Trophoblast cell (in vitro differentiated cells and primary cell): ENCODE measurements around the gene TIGD1.
A peak's percentile ranks its signal among the peaks of the same experiment; 100 is the strongest.

Source experiments
- DNase-seq, 2 donors: peaks; one replicate each; pipeline ENCODE4 v3.0.0-alpha.2; 2016
- H2AFZ ChIP-seq: 2 replicates; pipeline ENCODE4 v1.6.1; 2013; ENCODE audit warnings: low read length, moderate library complexity, mild to moderate bottlenecking; ENCODE audit not compliant: insufficient read depth, poor library complexity
- H2AK5ac ChIP-seq: 2 replicates; pipeline ENCODE4 v1.6.1; 2013; ENCODE audit warnings: mild to moderate bottlenecking, low read length
- H2BK120ac ChIP-seq: 2 replicates; pipeline ENCODE4 v1.6.1; 2013; ENCODE audit warnings: low read length, mild to moderate bottlenecking, moderate library complexity; ENCODE audit not compliant: insufficient read depth, poor library complexity
- H2BK12ac ChIP-seq: 2 replicates; pipeline ENCODE4 v1.6.1; 2013; ENCODE audit warnings: mild to moderate bottlenecking, low read length, moderate library complexity
- H2BK5ac ChIP-seq: 2 replicates; pipeline ENCODE4 v1.6.1; 2013; ENCODE audit warnings: low read length, low read depth, moderate library complexity, mild to moderate bottlenecking; ENCODE audit not compliant: poor library complexity
- H3K14ac ChIP-seq: 2 replicates; pipeline ENCODE4 v1.6.1; 2013; ENCODE audit warnings: mild to moderate bottlenecking, low read length
- H3K18ac ChIP-seq: 2 replicates; pipeline ENCODE4 v1.6.1; 2013; ENCODE audit warnings: mild to moderate bottlenecking, low read length
- H3K23ac ChIP-seq: 2 replicates; pipeline ENCODE4 v1.6.1; 2013; ENCODE audit warnings: low read length
- H3K27ac ChIP-seq: 2 replicates; pipeline ENCODE4 v1.5.1; 2013; ENCODE audit warnings: low read depth, mild to moderate bottlenecking, inconsistent platforms, low read length, moderate library complexity
- H3K27me3 ChIP-seq: 2 replicates; pipeline ENCODE4 v1.6.1; 2013; ENCODE audit warnings: inconsistent platforms, mild to moderate bottlenecking, low read length, moderate library complexity; ENCODE audit not compliant: insufficient read depth
- H3K36me3 ChIP-seq, 2 experiments: 1 replicate in 1 of 2; 2 replicates in 1 of 2; pipeline ENCODE4 v1.6.1; 2013; ENCODE audit warnings: low read length in 2 of 2, mild to moderate bottlenecking in 2 of 2, moderate library complexity in 1 of 2; ENCODE audit not compliant: insufficient read depth in 2 of 2, control insufficient read depth in 1 of 2
- H3K4ac ChIP-seq: 2 replicates; pipeline ENCODE4 v1.6.1; 2013; ENCODE audit warnings: low read depth, mild to moderate bottlenecking, low read length, moderate library complexity
- H3K4me1 ChIP-seq, 2 experiments: 1 replicate in 1 of 2; 2 replicates in 1 of 2; pipeline ENCODE4 v1.6.1; 2013; ENCODE audit warnings: low read length in 2 of 2, mild to moderate bottlenecking in 2 of 2, moderate library complexity in 1 of 2; ENCODE audit not compliant: insufficient read depth in 2 of 2, control insufficient read depth in 1 of 2
- H3K4me2 ChIP-seq: 2 replicates; pipeline ENCODE4 v1.6.1; 2013; ENCODE audit warnings: inconsistent platforms, mild to moderate bottlenecking, low read length, moderate library complexity
- H3K4me3 ChIP-seq: 2 replicates; pipeline ENCODE4 v1.5.1; 2013; ENCODE audit warnings: mild to moderate bottlenecking, low read depth, low read length, inconsistent platforms
- H3K79me1 ChIP-seq: one replicate; pipeline ENCODE4 v1.6.1; 2013; ENCODE audit warnings: low read length
- H3K79me2 ChIP-seq: 2 replicates; pipeline ENCODE4 v1.6.1; 2013; ENCODE audit warnings: low read length, mild to moderate bottlenecking; ENCODE audit not compliant: control insufficient read depth, insufficient read depth, poor library complexity
- H3K9ac ChIP-seq: 2 replicates; pipeline ENCODE4 v1.6.1; 2013; ENCODE audit warnings: mild to moderate bottlenecking, low read length
- H3K9me3 ChIP-seq: 2 replicates; pipeline ENCODE4 v1.6.1; 2013; ENCODE audit warnings: low read depth, mild to moderate bottlenecking, control low read depth, inconsistent platforms, low read length; ENCODE audit not compliant: insufficient read depth
- H4K12ac ChIP-seq: 2 replicates; pipeline ENCODE4 v1.6.1; 2013; ENCODE audit warnings: low read depth, mild to moderate bottlenecking, low read length, moderate library complexity
- H4K8ac ChIP-seq: 2 replicates; pipeline ENCODE4 v1.6.1; 2013; ENCODE audit warnings: low read depth, mild to moderate bottlenecking, low read length, moderate library complexity
- H4K91ac ChIP-seq: one replicate; pipeline ENCODE4 v1.6.1; 2013; ENCODE audit warnings: low read depth, mild to moderate bottlenecking, low read length, moderate library complexity
- WGBS: extraction: QIAGEN DNeasy Blood & Tissue Kit; methylation state at CpG from one replicate; pipeline ENCODE4 v1.1.7; 2013; ENCODE audit warnings: missing lambda C conversion rate; ENCODE audit not compliant: insufficient read length, insufficient coverage; ENCODE audit errors: extremely low coverage; 5-methylcytosine and 5-hydroxymethylcytosine counted together

The TIGD1 gene

GRCh38 chr2:232592772-232593395 is 42.5 kb upstream of the TIGD1 start:
- Histone ChIP-seq H3K9me3 (no peaks in the 10 kb centered on the region), H4K12ac (no peak overlapping the region), H3K18ac (no peak overlapping the region), H2BK120ac (no peak overlapping the region), H3K27ac (no peak overlapping the region), H2AFZ (no peak overlapping the region), H4K91ac (no peak overlapping the region), H3K79me2 (no peaks in the 10 kb centered on the region), H2BK12ac (no peak overlapping the region), H3K4me1 (peaks cover 0 to 4% of the 10 kb centered on the region in 2 experiments), H3K23ac (no peak overlapping the region), H2BK5ac (no peak overlapping the region), H3K27me3 (no peaks in the 10 kb centered on the region), H2AK5ac (no peak overlapping the region), H3K79me1 (no peaks in the 10 kb centered on the region), H4K8ac (no peak overlapping the region), H3K14ac (no peak overlapping the region), H3K4me3 (no peak overlapping the region), H3K36me3 (no peaks in the 10 kb centered on the region), H3K9ac (no peak overlapping the region), H3K4me2 (no peak overlapping the region), H3K4ac (no peak overlapping the region)
- peak; percentile 68 to 71 for DNase-seq
- WGBS, result no CpG with 5 or more reads among the region's 3 CpGs

GRCh38 chr2:232588680-232589585 is 38.6 kb upstream of the TIGD1 start:
- Histone ChIP-seq H3K4me2 (no peak overlapping the region), H4K91ac (no peak overlapping the region)
- no CpG with 5 or more reads among the region's 18 CpGs for whole genome bisulfite sequencing

GRCh38 chr2:232588031-232588430 is 37.7 kb upstream of the TIGD1 start:
- H3K36me3 ChIP-seq, result peaks cover 0 to under 1% of the 10 kb centered on the region in 2 experiments
- no peak overlapping the region for H4K8ac ChIP-seq
- no peak overlapping the region for H2AFZ ChIP-seq
- no peak overlapping the region for H3K18ac ChIP-seq
- peaks cover 0 to 4% of the 10 kb centered on the region in 2 experiments for H3K4me1 ChIP-seq
- H3K4me2 ChIP-seq, result no peak overlapping the region
- no peak overlapping the region for H3K9ac ChIP-seq
- no peak overlapping the region for H3K4ac ChIP-seq
- no peak overlapping the region for H3K27ac ChIP-seq
- no peaks in the 10 kb centered on the region for H3K9me3 ChIP-seq
- no peak overlapping the region for H2BK120ac ChIP-seq
- no peaks in the 10 kb centered on the region for H3K27me3 ChIP-seq
- H3K79me1 ChIP-seq, result no peaks in the 10 kb centered on the region
- no peak overlapping the region for H4K91ac ChIP-seq
- no peak overlapping the region for H3K23ac ChIP-seq
- no peak overlapping the region for H2BK12ac ChIP-seq
- no peak for DNase-seq
- WGBS, result no CpG with 5 or more reads among the region's 8 CpGs
- no peak overlapping the region for H2BK5ac ChIP-seq
- H4K12ac ChIP-seq, result no peak overlapping the region
- no peaks in the 10 kb centered on the region for H3K79me2 ChIP-seq
- H3K14ac ChIP-seq, result no peak overlapping the region
- no peak overlapping the region for H2AK5ac ChIP-seq
- no peak overlapping the region for H3K4me3 ChIP-seq

More at GRCh38 chr2:232588680-232589585, 38.6 kb upstream of the TIGD1 start:
- Histone ChIP-seq H3K79me2 (no peaks in the 10 kb centered on the region), H3K36me3 (no peaks in the 10 kb centered on the region), H3K27ac (no peak overlapping the region), H3K4ac (no peak overlapping the region), H2AK5ac (no peak overlapping the region), H4K12ac (no peak overlapping the region), H2BK12ac (no peak overlapping the region), H3K4me1 (peaks cover 0 to 6% of the 10 kb centered on the region in 2 experiments), H2AFZ (no peak overlapping the region), H3K9ac (no peak overlapping the region), H3K4me3 (no peak overlapping the region), H3K27me3 (no peaks in the 10 kb centered on the region), H3K9me3 (no peaks in the 10 kb centered on the region), H4K8ac (no peak overlapping the region), H3K23ac (no peak overlapping the region), H2BK5ac (no peak overlapping the region), H3K18ac (no peak overlapping the region), H2BK120ac (no peak overlapping the region), H3K14ac (no peak overlapping the region), H3K79me1 (no peaks in the 10 kb centered on the region)
- DNase-seq, result peak in 1 of 2 donors; percentile 19

GRCh38 chr2:232587512-232587911 is 37.2 kb upstream of the TIGD1 start:
- Histone ChIP-seq H3K18ac (no peak overlapping the region), H2BK12ac (no peak overlapping the region), H3K9ac (no peak overlapping the region), H2AFZ (no peak overlapping the region), H3K79me2 (no peaks in the 10 kb centered on the region), H3K14ac (no peak overlapping the region), H4K91ac (no peak overlapping the region), H3K4me1 (peaks cover 0 to 2% of the 10 kb centered on the region in 2 experiments), H3K9me3 (no peaks in the 10 kb centered on the region), H3K27me3 (no peaks in the 10 kb centered on the region), H3K36me3 (peaks cover under 1 to 2% of the 10 kb centered on the region in 2 experiments), H3K23ac (no peak overlapping the region), H2AK5ac (no peak overlapping the region), H4K8ac (no peak overlapping the region), H2BK5ac (no peak overlapping the region), H2BK120ac (no peak overlapping the region), H3K4ac (no peak overlapping the region), H4K12ac (no peak overlapping the region), H3K27ac (no peak overlapping the region), H3K4me2 (no peak overlapping the region), H3K4me3 (no peak overlapping the region), H3K79me1 (no peaks in the 10 kb centered on the region)
- no CpG with 5 or more reads among the region's 7 CpGs for WGBS
- no peak for DNase-seq
